BJ (cell line): ENCODE measurements around the gene IL23A. TPM values are rescaled to one million over a fixed set of nuclear protein-coding genes. Genes with fewer than 3 reads are reported as not detected.

Experiments
- CTCF ChIA-PET: fragments of 350-600 bp; formaldehyde crosslinking; extraction: SDS; loops from one replicate; lab custom pipeline; 2021; ENCODE audit warnings: antibody characterized with exemption, inconsistent platforms; lab: Yijun Ruan, JAX
- POLR2A ChIA-PET: fragments of 300-600 bp; sonication (Branson Sonifier 250); formaldehyde crosslinking; extraction: SDS; loops from one replicate; lab custom pipeline; 2021; ENCODE audit warnings: antibody characterized with exemption; lab: Charles Lee
- DNase-seq: peaks from one replicate; pipeline ENCODE4 v3.0.0-alpha.2; 2011; ENCODE audit warnings: low read depth
- H3K27me3 ChIP-seq: 2 replicates; pipeline ENCODE4 v1.6.0; 2011; ENCODE audit warnings: low read length; ENCODE audit not compliant: control insufficient read depth, insufficient read depth
- H3K36me3 ChIP-seq: 2 replicates; pipeline ENCODE4 v1.5.1; 2011; ENCODE audit warnings: low read length; ENCODE audit not compliant: control insufficient read depth, insufficient read depth
- H3K4me3 ChIP-seq: 2 replicates; pipeline ENCODE4 v1.5.1; 2011; ENCODE audit warnings: low read depth, mild to moderate bottlenecking, control low read depth, low read length
- CTCF ChIP-seq: IDR thresholded peaks from 2 replicates; pipeline ENCODE4 v1.5.1; 2011; ENCODE audit warnings: low read depth, mild to moderate bottlenecking, control low read depth, inconsistent platforms, low read length, moderate library complexity; ENCODE audit not compliant: insufficient read depth
- polyA plus RNA-seq: library from polyadenylated mRNA; depleted of rRNA; stranded (reverse); fragments of >200 nt; gene quantifications from 2 replicates; pipeline ENCODE4 v1.2.3, GENCODE V29; 2011

IL23A gene
- polyA plus RNA-seq, 1 experiment, result 0.12 TPM

DNA sequence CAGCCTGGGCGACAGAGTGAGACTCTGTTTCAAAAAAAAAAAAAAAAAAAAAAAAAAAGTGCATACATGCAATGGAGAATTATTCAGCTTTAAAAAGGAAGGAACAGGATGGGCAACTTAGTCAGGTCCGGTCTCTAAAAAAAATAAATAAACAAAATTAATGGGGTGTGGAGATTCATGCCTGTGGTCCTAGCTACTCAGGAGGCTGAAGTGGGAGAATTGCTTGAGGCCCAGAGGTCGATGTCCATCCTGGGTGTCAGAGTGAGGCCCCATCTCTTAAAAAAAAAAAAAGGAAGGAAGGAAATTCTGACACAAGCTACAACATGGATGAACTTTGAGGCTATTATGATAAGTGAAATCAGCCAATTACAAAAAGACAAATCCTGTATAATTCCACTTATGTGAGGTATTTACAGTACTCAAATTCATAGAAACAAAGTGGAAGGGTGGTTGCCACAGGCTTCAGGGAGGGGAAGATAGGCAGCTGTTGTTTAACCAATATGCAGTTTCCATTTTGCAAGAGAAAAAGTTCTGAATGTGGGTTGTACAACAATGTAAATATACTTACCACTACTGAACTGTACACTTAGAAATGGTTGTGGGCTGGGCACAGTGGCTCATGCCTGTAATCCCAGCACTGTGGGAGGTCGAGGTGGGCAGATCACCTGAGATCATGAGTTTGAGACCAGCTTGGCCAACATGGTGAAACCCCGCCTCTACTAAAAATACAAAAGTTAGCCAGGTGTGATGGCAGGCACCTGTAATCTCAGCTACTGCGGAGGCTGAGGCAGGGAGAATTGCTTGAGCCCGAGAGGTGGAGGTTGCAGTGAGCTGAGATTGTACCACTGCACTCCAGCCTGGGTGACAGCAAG is 36.3 kb downstream of the IL23A start:
- no peaks in the 10 kb centered on the region for H3K36me3 ChIP-seq
- ChIA-PET CTCF (no interaction called here), POLR2A (no interaction called here)
- H3K27me3 ChIP-seq, result peaks cover 1% of the 10 kb centered on the region; the same call in 1 of the 2 replicates
- no peak for TF ChIP-seq CTCF
- H3K4me3 ChIP-seq, result no peak overlapping the region
- DNase-seq, result no peak

DNA sequence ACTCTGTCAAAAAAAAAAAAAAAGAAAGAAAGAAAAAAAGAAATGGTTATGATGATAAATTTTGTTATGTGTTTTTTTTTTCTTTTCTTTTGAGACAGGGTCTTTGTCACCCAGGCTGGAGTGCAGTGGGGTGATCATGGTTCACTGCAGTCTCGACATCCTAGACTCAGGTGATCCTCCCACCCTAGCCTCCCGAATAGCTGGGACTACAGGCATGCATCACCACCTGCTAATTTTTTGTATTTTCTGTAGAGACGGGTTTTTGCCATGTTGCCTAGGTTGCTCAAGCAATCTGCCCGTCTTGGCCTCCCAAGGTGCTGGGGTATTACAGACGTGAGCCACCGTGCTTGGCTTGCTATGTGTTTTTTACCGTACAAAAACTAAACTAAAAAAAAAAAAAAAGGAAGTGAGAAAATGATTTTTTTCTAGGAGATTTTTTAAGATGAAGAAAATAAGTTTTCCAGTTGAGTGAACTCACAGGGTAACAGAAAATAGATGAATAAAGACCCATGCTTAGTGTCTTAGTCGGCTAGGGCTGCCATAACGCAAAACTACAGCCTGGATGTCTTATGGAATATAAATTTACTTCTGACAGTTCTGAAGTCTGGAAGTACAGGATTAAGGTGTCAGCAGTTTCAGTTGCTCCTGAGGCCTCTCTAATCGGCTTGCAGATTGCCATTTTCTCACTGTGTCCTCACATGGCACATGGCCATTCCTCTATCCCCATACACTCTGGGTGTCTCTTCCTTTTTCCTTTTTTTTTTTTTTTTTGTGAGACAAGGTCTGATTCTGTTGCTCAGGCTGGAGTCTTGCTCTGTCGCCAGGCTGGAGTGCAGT is 37.1 kb downstream of the IL23A start:
- TF ChIP-seq CTCF, result no peak
- Histone ChIP-seq H3K27me3 (peaks cover 1% of the 10 kb centered on the region; the same call in 1 of the 2 replicates), H3K4me3 (no peak overlapping the region), H3K36me3 (no peaks in the 10 kb centered on the region)
- DNase-seq, result no peak
- ChIA-PET CTCF (interaction anchor here (2.4 kb wide), 1 partner anchor 88 kb away, joined by 8 read pairs; no protein-coding TSS in a partner anchor), POLR2A (no interaction called here)

GRCh38 chr12:56377310-56377988 is 38.8 kb downstream of the IL23A start:
- Histone ChIP-seq H3K27me3 (peaks cover 1% of the 10 kb centered on the region; the same call in 1 of the 2 replicates), H3K36me3 (no peaks in the 10 kb centered on the region), H3K4me3 (no peak overlapping the region)
- ChIA-PET CTCF (interaction anchor here (0.5 to 2.4 kb wide), 5 partner anchors 8 to 86 kb away, joined by 3 to 8 read pairs (median 3); no protein-coding TSS in a partner anchor), POLR2A (no interaction called here)
- no peak for TF ChIP-seq CTCF
- no peak for DNase-seq

GRCh38 chr12:56377989-56378316 is 39.3 kb downstream of the IL23A start:
- H3K27me3 ChIP-seq, result peaks cover 1% of the 10 kb centered on the region; the same call in 1 of the 2 replicates
- POLR2A ChIA-PET, result no interaction called here
- TF ChIP-seq CTCF, result no peak
- no peak for DNase-seq
- CTCF ChIA-PET, result interaction anchor here (0.5 to 2.4 kb wide), 5 partner anchors 8 to 86 kb away, joined by 3 to 8 read pairs (median 3); no protein-coding TSS in a partner anchor
- H3K4me3 ChIP-seq, result no peak overlapping the region
- H3K36me3 ChIP-seq, result no peaks in the 10 kb centered on the region

DNA sequence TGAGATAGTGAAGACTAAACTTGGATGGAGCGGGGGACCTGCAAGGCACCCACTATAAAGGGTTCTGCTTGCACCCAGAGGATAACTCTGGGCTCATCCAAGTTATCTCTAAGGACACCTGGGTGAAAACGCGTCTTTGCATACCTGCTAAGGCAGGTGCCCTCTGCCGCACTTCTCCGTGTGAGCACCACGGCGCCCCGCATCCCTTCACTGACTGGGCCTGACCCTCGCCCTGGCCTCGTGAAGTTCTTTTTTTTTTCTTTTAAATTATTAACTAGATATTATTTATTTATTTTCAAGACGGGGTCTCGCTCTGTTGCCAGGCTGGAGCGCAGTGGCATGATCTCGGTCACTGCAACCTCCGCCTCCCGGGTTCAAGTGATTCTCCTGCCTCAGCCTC is 43.9 kb downstream of the IL23A start:
- ChIA-PET CTCF (no interaction called here), POLR2A (no interaction called here)
- DNase-seq, result no peak
- H3K36me3 ChIP-seq, result no peaks in the 10 kb centered on the region
- no peak for TF ChIP-seq CTCF
- H3K4me3 ChIP-seq, result no peak overlapping the region
- H3K27me3 ChIP-seq, result peaks cover 3% of the 10 kb centered on the region; the same call in 1 of the 2 replicates
